GM23248 (cell line): ENCODE data around the gene DDX23. TPM values are rescaled to one million over a fixed set of nuclear protein-coding genes. Genes with fewer than 3 reads are reported as not detected.

ENCODE experiments used
- DNase-seq: peaks from one replicate; pipeline ENCODE4 v3.0.0-alpha.2; 2015
- H2AFZ ChIP-seq: fragments of 200-600 bp; sonication (generic); 2 replicates; pipeline ENCODE4 v1.6.1; 2016; ENCODE audit warnings: antibody characterized with exemption
- H3F3A ChIP-seq: fragments of 200-600 bp; sonication (generic); 2 replicates; pipeline ENCODE4 v1.6.1; 2016; ENCODE audit warnings: mild to moderate bottlenecking, antibody characterized with exemption, mixed run types; ENCODE audit not compliant: insufficient read depth
- H3K27ac ChIP-seq: fragments of 200-600 bp; sonication (generic); 2 replicates; pipeline ENCODE4 v1.5.1; 2016; ENCODE audit warnings: mild to moderate bottlenecking
- H3K27me3 ChIP-seq: fragments of 200-600 bp; sonication (generic); replicated peaks from 2 replicates; pipeline ENCODE4 v1.6.1; 2016; ENCODE audit warnings: mild to moderate bottlenecking; ENCODE audit not compliant: insufficient read depth
- H3K36me3 ChIP-seq: fragments of 200-600 bp; sonication (generic); 2 replicates; pipeline ENCODE4 v1.6.1; 2016; ENCODE audit warnings: low read depth, mild to moderate bottlenecking
- H3K4me1 ChIP-seq: fragments of 200-600 bp; sonication (generic); 2 replicates; pipeline ENCODE4 v1.6.1; 2016; ENCODE audit warnings: mild to moderate bottlenecking; ENCODE audit not compliant: insufficient read depth
- H3K4me2 ChIP-seq: fragments of 200-600 bp; sonication (generic); one replicate; pipeline ENCODE4 v1.6.1; 2016; ENCODE audit warnings: mild to moderate bottlenecking; ENCODE audit not compliant: unreplicated experiment
- H3K4me3 ChIP-seq: fragments of 200-600 bp; sonication (generic); 2 replicates; pipeline ENCODE4 v1.5.1; 2016; ENCODE audit warnings: mild to moderate bottlenecking
- H3K79me2 ChIP-seq: fragments of 200-600 bp; sonication (generic); 2 replicates; pipeline ENCODE4 v1.6.1; 2016; ENCODE audit warnings: mild to moderate bottlenecking; ENCODE audit not compliant: insufficient read depth
- H3K9ac ChIP-seq: fragments of 200-600 bp; sonication (generic); 2 replicates; pipeline ENCODE4 v1.6.1; 2016; ENCODE audit warnings: mild to moderate bottlenecking
- H3K9me2 ChIP-seq: fragments of 200-600 bp; sonication (generic); 2 replicates; pipeline ENCODE4 v1.6.1; 2016; ENCODE audit warnings: mixed run types, mild to moderate bottlenecking, moderate library complexity; ENCODE audit not compliant: insufficient read depth
- H3K9me3 ChIP-seq: fragments of 200-600 bp; sonication (generic); one replicate; pipeline ENCODE4 v1.6.1; 2017; ENCODE audit warnings: low read depth
- H4K20me1 ChIP-seq: fragments of 200-600 bp; sonication (generic); 2 replicates; pipeline ENCODE4 v1.6.0; 2016; ENCODE audit not compliant: insufficient read depth
- EZH2 ChIP-seq: fragments of 200-600 bp; sonication (generic); IDR thresholded peaks from 2 replicates; pipeline ENCODE4 v1.6.1; 2018; ENCODE audit warnings: antibody characterized with exemption, mild to moderate bottlenecking; ENCODE audit not compliant: insufficient read depth, poor library complexity, severe bottlenecking
- EZH2phosphoT487 ChIP-seq: fragments of 200-600 bp; sonication (generic); IDR thresholded peaks from 2 replicates; pipeline ENCODE4 v1.6.1; 2018; ENCODE audit warnings: antibody characterized with exemption, moderate library complexity, mild to moderate bottlenecking, low read depth; ENCODE audit not compliant: insufficient read depth
- WGBS, 2 experiments: methylation state at CpG; one replicate each; pipeline ENCODE4 v1.1.6; 2015 to 2017; ENCODE audit warnings: low lambda C conversion rate in 2 of 2, low coverage in 1 of 2; ENCODE audit errors: missing lambda C conversion rate in 2 of 2; 5-methylcytosine and 5-hydroxymethylcytosine counted together
- in situ Hi-C: fragments of 300-500 bp; cut with MboI; formaldehyde crosslinking; loops from 2 replicates; pipeline ENCODE4 v1.15.0; 2020
- polyA plus RNA-seq: library from polyadenylated mRNA; unstranded; fragments of >200 nt; fragmentation: Nextera tagmentation; extraction: Ambion mirVana; gene quantifications from 2 replicates; pipeline ENCODE4 v1.2.1, GENCODE V29; 2016
- total RNA-seq: library from RNA; depleted of rRNA; stranded (reverse); fragments of >200 nt; shearing (Covaris generic); gene quantifications from 2 replicates; pipeline ENCODE4 v1.2.3, GENCODE V29; 2014

Gene DDX23
- total and polyA plus RNA-seq, 2 experiments from 2014 or later: 32.1 to 56.5 TPM

DNA sequence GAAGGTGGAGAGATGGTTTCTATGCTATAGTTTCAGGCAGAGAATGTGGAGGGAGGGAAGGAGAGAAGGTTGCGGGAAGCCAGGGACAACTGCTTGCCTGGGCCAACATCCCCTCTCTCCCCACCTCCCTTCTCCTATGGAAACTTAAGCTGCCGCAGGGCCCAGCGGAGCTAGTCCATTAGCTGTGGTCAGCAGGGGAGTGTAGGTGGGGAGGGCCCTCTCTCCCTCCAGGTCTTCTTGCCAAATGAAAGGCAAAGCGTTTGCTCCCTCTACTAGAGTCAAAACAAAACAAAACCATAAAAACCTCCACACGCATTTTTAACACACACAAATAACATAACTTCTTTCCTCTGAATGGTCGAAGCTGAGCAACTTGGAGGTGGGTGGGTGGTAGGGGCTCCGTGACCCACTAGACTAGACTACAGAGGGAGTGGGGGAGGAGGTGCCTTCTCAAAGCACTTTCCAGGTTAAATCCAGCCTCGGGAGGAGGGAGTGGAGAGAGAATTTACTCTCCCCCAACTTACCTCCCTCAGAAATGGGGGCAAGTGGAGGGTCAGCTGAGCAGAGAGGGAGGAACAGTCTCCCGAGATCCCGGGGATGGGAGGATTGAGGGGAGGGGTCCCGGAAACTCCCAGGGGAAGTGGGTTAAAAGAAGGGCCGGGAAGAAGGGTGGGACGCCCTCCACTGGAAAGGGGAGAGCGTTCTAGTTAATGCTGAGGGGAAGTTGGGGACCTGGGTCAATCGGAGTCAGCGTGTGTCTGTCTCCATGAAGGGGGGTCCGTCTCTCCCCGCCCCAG, 38.3 kb downstream of the DDX23 start:
- peaks cover 33% of the 10 kb centered on the region for H3K79me2 ChIP-seq
- no peaks in the 10 kb centered on the region for H3K36me3 ChIP-seq
- no peak overlapping the region for H3K27ac ChIP-seq
- H3K4me3 ChIP-seq: peak overlapping the region; percentile 97
- H3K9me2 ChIP-seq: no peaks in the 10 kb centered on the region
- no peaks in the 10 kb centered on the region for H4K20me1 ChIP-seq
- TF ChIP-seq EZH2: no peak
- no peak for TF ChIP-seq EZH2phosphoT487
- H3K4me1 ChIP-seq: peaks cover 36% of the 10 kb centered on the region
- WGBS, 2 experiments: 36 to 41% methylated on average over 16 to 18 of the region's 18 CpGs
- no peak for DNase-seq
- H3K4me2 ChIP-seq: peak overlapping the region; percentile 85
- peak overlapping the region; percentile 97 for H2AFZ ChIP-seq
- H3F3A ChIP-seq: peaks cover 11% of the 10 kb centered on the region; the same call in 1 of the 2 replicates
- in situ Hi-C loops: no loop called here
- peak overlapping the region; percentile 88 for H3K9ac ChIP-seq
- no peaks in the 10 kb centered on the region for H3K9me3 ChIP-seq
- no peaks in the 10 kb centered on the region for H3K27me3 ChIP-seq

DNA sequence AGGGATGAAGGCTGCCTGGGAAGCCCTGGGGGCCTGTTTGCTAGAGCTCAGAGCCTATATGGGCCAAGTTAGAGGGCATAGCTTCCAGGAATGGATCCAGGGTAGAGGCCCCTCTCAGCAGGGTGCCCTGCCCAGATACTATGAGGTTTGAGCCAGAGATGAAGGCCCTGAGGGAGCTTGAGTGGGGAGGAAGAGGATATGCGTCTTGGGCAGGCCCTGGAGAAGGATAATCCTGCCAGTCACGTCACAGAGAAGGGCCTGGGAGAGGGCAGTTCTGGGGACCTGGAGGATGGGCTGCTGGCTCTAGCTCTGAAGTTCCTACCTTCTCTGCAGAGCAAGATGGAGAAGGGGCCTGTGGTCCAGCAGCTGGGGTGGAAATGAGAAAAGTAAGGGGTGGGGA, 39.6 kb downstream of the DDX23 start:
- Histone ChIP-seq H3K9ac (peak overlapping the region; percentile 14; the same call in 1 of the 2 replicates), H3K36me3 (no peaks in the 10 kb centered on the region), H3K4me2 (peak overlapping the region; percentile 15), H3K9me3 (no peaks in the 10 kb centered on the region), H3F3A (peaks cover 11% of the 10 kb centered on the region; the same call in 1 of the 2 replicates), H2AFZ (no peak overlapping the region), H3K27me3 (no peaks in the 10 kb centered on the region), H3K79me2 (peaks cover 33% of the 10 kb centered on the region), H3K4me3 (no peak overlapping the region), H3K27ac (no peak overlapping the region), H3K9me2 (no peaks in the 10 kb centered on the region), H4K20me1 (no peaks in the 10 kb centered on the region), H3K4me1 (peaks cover 36% of the 10 kb centered on the region)
- no peak for DNase-seq
- in situ Hi-C loops: no loop called here
- TF ChIP-seq EZH2: no peak
- WGBS, 2 experiments: 82 to 92% methylated on average over 2 of the region's 2 CpGs

DNA sequence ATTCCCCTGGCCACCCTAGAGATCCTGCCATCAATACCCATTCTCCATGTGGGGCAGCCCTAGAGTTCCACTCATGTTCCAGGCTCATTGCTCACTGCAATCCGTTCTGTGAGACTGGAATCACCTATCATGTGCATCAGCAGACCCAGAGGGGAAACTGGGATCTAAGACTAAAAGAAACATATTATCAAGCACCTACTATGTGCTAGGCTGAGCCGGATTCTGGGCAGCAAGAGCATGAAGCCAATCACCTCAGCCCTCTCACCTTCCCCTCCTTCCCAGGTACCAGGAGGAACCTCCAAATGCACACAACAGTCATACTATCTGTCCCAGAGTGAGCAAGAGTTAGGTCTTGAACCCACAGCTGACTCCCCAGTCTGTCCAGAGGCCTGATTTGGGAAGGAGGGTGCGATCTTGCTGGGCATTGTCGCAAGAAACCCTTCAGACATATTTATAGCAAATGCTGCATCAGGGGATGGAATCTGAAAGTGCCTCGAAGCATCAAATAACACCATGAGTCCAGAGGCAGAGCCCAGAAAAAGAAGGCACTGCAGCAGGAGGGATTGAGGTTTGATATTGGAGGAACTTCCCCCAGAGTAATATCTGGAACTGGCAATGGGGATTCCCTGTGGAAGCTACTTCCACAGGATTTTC, 40.4 kb downstream of the DDX23 start:
- Histone ChIP-seq H3K36me3 (no peaks in the 10 kb centered on the region), H3K79me2 (peaks cover 25% of the 10 kb centered on the region), H2AFZ (peak overlapping the region; percentile 69; the same call in 1 of the 2 replicates), H3K27ac (peak overlapping the region; percentile 56), H4K20me1 (no peaks in the 10 kb centered on the region), H3F3A (peaks cover 11% of the 10 kb centered on the region; the same call in 1 of the 2 replicates), H3K9ac (peak overlapping the region; percentile 28; the same call in 1 of the 2 replicates), H3K9me2 (no peaks in the 10 kb centered on the region), H3K4me1 (peaks cover 36% of the 10 kb centered on the region), H3K4me3 (peak overlapping the region; percentile 11; the same call in 1 of the 2 replicates), H3K4me2 (peak overlapping the region; percentile 7), H3K27me3 (no peaks in the 10 kb centered on the region), H3K9me3 (no peaks in the 10 kb centered on the region)
- in situ Hi-C loops: no loop called here
- DNase-seq: no peak
- WGBS, 2 experiments: 85 to 87% methylated on average over 5 of the region's 5 CpGs
- TF ChIP-seq EZH2phosphoT487 (no peak), EZH2 (no peak)

DNA sequence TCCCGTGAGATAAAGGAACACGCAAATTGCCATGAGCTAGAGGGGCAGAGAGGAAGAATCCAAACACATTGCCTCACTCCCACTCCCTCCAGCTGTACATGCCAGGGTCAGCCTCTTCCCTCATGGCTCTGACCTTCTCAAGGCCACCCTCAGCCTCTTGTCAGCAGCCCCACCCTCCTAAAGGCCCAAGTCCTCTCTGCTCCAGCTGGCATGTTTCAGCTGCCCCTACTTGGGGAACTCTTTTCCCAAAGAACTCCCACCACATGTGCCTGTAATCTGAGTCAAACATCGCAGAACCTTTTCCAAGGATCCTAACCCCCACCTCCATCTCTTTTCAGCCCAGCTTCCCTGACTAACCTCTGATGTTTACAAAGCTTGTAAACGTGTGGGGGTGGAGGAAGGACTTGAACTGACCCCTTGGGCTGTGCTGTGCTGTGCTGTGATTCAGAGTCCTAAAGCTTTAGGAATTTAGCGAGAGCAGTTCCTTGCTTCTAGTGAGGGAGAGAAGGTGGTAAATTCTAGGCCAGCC, 41.0 kb downstream of the DDX23 start:
- peak overlapping the region; percentile 56 for H3K27ac ChIP-seq
- H3K4me2 ChIP-seq: peak overlapping the region; percentile 59

More for the DNA sequence above, 41.0 kb downstream of the DDX23 start:
- peaks cover 32% of the 10 kb centered on the region for H3K4me1 ChIP-seq
- H3K9me2 ChIP-seq: no peaks in the 10 kb centered on the region
- 0 out of 2 replicates have a peak overlapping the region, but pooled peaks have one; percentile 11 for H3K4me3 ChIP-seq
- H3K36me3 ChIP-seq: no peaks in the 10 kb centered on the region
- H3K79me2 ChIP-seq: peaks cover 19% of the 10 kb centered on the region
- H3K9ac ChIP-seq: peak overlapping the region; percentile 28
- DNase-seq: peak; percentile 94
- H3K9me3 ChIP-seq: no peaks in the 10 kb centered on the region
- no peaks in the 10 kb centered on the region for H3K27me3 ChIP-seq
- no peak for TF ChIP-seq EZH2
- TF ChIP-seq EZH2phosphoT487: no peak
- in situ Hi-C loops: no loop called here
- H3F3A ChIP-seq: peaks cover 11% of the 10 kb centered on the region; the same call in 1 of the 2 replicates
- H4K20me1 ChIP-seq: no peaks in the 10 kb centered on the region
- WGBS, 2 experiments: 22 to 32% methylated on average over 5 of the region's 5 CpGs
- H2AFZ ChIP-seq: peak overlapping the region; percentile 69
